Fibroblast of lung (primary cell): ENCODE measurements around the gene FAM120AOS. TPM values are rescaled to one million over a fixed set of nuclear protein-coding genes. Genes with fewer than 3 reads are reported as not detected.

Source experiments
- DNase-seq, 2 donors: peaks; one replicate each; pipeline versions ENCODE4 v3.0.0 to v3.0.0-alpha.2; 2010; ENCODE audit warnings: low read depth in 2 of 2
- H2AFZ ChIP-seq: 2 replicates; pipeline ENCODE4 v1.5.1; 2012; ENCODE audit warnings: low read length, control low read depth, inconsistent platforms
- H3K27ac ChIP-seq: 2 replicates; pipeline ENCODE4 v1.5.1; 2011; ENCODE audit warnings: low read length, control low read depth; ENCODE audit not compliant: insufficient read depth
- H3K27me3 ChIP-seq: 2 replicates; pipeline ENCODE4 v1.5.1; 2011; ENCODE audit warnings: mild to moderate bottlenecking, low read length; ENCODE audit not compliant: control insufficient read depth, insufficient read depth
- H3K36me3 ChIP-seq: 2 replicates; pipeline ENCODE4 v1.5.1; 2011; ENCODE audit warnings: low read length; ENCODE audit not compliant: control insufficient read depth, insufficient read depth
- H3K4me1 ChIP-seq: 2 replicates; pipeline ENCODE4 v1.5.1; 2011; ENCODE audit warnings: low read length; ENCODE audit not compliant: control insufficient read depth, insufficient read depth; ENCODE audit errors: extremely low read depth
- H3K4me2 ChIP-seq: 2 replicates; pipeline ENCODE4 v1.5.1; 2011; ENCODE audit warnings: low read length, control low read depth; ENCODE audit not compliant: insufficient read depth; ENCODE audit errors: extremely low read depth
- H3K4me3 ChIP-seq, 4 experiments: fragments of 200-600 bp in 1 of 4; sonication (generic) in 1 of 4; replicated peaks in 1 of 4; 2 replicates each; pipeline ENCODE4 v1.5.1; 2011 to 2016; ENCODE audit warnings: low read length in 4 of 4, low read depth in 3 of 4, mild to moderate bottlenecking in 3 of 4, control low read depth in 2 of 4, inconsistent platforms in 1 of 4, mixed read lengths in 1 of 4; ENCODE audit not compliant: insufficient read depth in 1 of 4; ENCODE audit errors: control extremely low read depth in 1 of 4
- H3K79me2 ChIP-seq: 2 replicates; pipeline ENCODE4 v1.5.1; 2012; ENCODE audit warnings: mild to moderate bottlenecking, low read length, inconsistent platforms; ENCODE audit not compliant: control insufficient read depth, insufficient read depth
- H3K9ac ChIP-seq: 2 replicates; pipeline ENCODE4 v1.5.1; 2011; ENCODE audit warnings: mild to moderate bottlenecking, low read length, control low read depth; ENCODE audit not compliant: insufficient read depth
- H3K9me3 ChIP-seq: 2 replicates; pipeline ENCODE4 v1.5.1; 2012; ENCODE audit warnings: low read depth, low read length; ENCODE audit not compliant: control insufficient read depth, insufficient read depth
- H4K20me1 ChIP-seq: 2 replicates; pipeline ENCODE4 v1.5.1; 2011; ENCODE audit warnings: low read length; ENCODE audit not compliant: control insufficient read depth, insufficient read depth; ENCODE audit errors: extremely low read depth
- EZH2 ChIP-seq: IDR thresholded peaks from 2 replicates; pipeline ENCODE4 v1.5.1; 2012; ENCODE audit warnings: low read length, control low read depth, mild to moderate bottlenecking; ENCODE audit errors: missing control alignments
- polyA plus RNA-seq, 2 donors: library from polyadenylated mRNA; depleted of rRNA in 1 of 2; stranded (reverse) in 1 of 2; unstranded in 1 of 2; fragments of >200 nt; gene quantifications; 2 replicates each; pipeline ENCODE4 v1.2.1, GENCODE V29; 2011 to 2012; ENCODE audit warnings: missing spikeins in 1 of 2
- total RNA-seq: library from RNA; depleted of rRNA; stranded (reverse); fragments of >200 nt; gene quantifications from 2 replicates; pipeline ENCODE4 v1.2.1, GENCODE V29; 2014
- TF ChIP-seq, protein P1 (sequence below), 2 donors: IDR thresholded peaks in 1 of 2; conservative IDR thresholded peaks in 1 of 2; 1 replicate in 1 of 2; 2 replicates in 1 of 2; pipeline ENCODE4 v1.5.1; 2011 to 2012; ENCODE audit warnings: low read length in 2 of 2, control low read depth in 1 of 2, inconsistent platforms in 1 of 2, low read depth in 1 of 2, mild to moderate bottlenecking in 1 of 2

The FAM120AOS gene
- total and polyA plus RNA-seq, 2 donors (not counting 1 experiment from before 2014, with no cell fraction given): 38.8 to 44.1 TPM

DNA sequence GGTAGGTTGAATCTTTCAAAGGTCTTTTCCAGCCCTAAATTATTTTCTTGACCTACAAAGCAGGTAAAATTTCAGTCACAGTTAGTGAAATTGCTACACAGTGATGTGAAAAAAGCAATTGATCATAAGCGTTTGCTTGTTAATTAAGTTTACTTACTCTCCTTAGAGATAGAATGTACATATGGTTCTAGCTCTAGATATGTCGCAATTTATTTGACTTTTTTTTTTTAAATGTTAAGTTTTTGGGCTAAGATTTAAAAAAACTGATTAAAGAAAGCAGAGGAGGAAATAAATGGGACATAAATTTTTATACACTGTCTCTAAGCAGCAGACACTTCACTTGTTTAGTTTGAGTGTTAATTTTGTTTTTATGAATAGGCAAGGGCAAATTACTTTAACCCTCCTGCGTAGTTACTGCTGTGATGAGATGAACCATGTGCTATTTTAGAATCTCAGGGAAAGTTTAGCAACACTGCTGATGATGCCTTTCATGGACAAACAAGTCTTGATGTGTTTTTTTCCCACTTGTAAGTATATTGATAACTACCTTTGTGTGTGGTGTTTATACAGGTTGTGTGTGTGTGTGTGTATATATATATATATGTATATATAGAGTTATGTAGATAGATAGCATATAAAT lies 38.3 kb upstream of the FAM120AOS start:
- Histone ChIP-seq H3K9ac (no peak overlapping the region), H3K79me2 (peaks cover 35% of the 10 kb centered on the region), H4K20me1 (no peaks in the 10 kb centered on the region), H2AFZ (no peak overlapping the region), H3K27me3 (no peaks in the 10 kb centered on the region), H3K36me3 (peaks cover 1% of the 10 kb centered on the region), H3K4me1 (no peaks in the 10 kb centered on the region), H3K27ac (no peak overlapping the region), H3K4me2 (no peak overlapping the region), H3K9me3 (no peaks in the 10 kb centered on the region), H3K4me3 (no peak overlapping the region)
- TF ChIP-seq, protein P1, sequence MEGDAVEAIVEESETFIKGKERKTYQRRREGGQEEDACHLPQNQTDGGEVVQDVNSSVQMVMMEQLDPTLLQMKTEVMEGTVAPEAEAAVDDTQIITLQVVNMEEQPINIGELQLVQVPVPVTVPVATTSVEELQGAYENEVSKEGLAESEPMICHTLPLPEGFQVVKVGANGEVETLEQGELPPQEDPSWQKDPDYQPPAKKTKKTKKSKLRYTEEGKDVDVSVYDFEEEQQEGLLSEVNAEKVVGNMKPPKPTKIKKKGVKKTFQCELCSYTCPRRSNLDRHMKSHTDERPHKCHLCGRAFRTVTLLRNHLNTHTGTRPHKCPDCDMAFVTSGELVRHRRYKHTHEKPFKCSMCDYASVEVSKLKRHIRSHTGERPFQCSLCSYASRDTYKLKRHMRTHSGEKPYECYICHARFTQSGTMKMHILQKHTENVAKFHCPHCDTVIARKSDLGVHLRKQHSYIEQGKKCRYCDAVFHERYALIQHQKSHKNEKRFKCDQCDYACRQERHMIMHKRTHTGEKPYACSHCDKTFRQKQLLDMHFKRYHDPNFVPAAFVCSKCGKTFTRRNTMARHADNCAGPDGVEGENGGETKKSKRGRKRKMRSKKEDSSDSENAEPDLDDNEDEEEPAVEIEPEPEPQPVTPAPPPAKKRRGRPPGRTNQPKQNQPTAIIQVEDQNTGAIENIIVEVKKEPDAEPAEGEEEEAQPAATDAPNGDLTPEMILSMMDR (conservative IDR thresholded peaks at IDR 0.05 in 1 of 2, IDR thresholded peaks at IDR 0.05 in 1 of 2; ENCODE audit: low read depth in 1 of 2, low read length in 2 of 2): no peak
- TF ChIP-seq EZH2: no peak
- peak in 1 of 2 donors; percentile 41 for DNase-seq

DNA sequence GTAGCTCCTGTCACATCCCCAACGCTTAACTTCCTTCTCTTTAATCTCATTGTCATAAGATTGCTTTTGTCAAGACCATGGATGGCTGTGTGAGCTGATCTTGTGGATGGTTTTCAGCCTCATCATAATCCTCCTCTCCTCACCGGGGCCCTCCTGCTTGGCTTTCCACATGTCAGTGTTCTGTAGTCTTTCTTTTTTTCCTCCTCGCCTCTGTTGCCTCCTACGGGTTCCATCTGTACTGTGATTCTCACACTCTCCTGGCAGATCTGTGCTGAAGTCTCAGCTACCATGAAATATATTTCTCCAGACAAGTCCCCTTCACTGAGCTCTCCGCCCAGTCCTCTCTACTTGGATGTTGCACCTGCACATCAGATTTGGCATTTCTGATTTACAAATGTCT lies 34.9 kb upstream of the FAM120AOS start:
- TF ChIP-seq EZH2: no peak
- TF ChIP-seq, protein P1 (conservative IDR thresholded peaks at IDR 0.05 in 1 of 2, IDR thresholded peaks at IDR 0.05 in 1 of 2; ENCODE audit: low read depth in 1 of 2, low read length in 2 of 2): no peak
- no peaks in the 10 kb centered on the region for H3K9me3 ChIP-seq
- H3K4me3 ChIP-seq: no peak overlapping the region
- H3K27ac ChIP-seq: no peak overlapping the region
- H3K79me2 ChIP-seq: peaks cover 29% of the 10 kb centered on the region
- H2AFZ ChIP-seq: no peak overlapping the region
- H3K36me3 ChIP-seq: peaks cover 4% of the 10 kb centered on the region
- no peak overlapping the region for H3K4me2 ChIP-seq
- no peak overlapping the region for H3K9ac ChIP-seq
- no peaks in the 10 kb centered on the region for H4K20me1 ChIP-seq
- H3K27me3 ChIP-seq: no peaks in the 10 kb centered on the region
- H3K4me1 ChIP-seq: no peaks in the 10 kb centered on the region
- no peak for DNase-seq

DNA sequence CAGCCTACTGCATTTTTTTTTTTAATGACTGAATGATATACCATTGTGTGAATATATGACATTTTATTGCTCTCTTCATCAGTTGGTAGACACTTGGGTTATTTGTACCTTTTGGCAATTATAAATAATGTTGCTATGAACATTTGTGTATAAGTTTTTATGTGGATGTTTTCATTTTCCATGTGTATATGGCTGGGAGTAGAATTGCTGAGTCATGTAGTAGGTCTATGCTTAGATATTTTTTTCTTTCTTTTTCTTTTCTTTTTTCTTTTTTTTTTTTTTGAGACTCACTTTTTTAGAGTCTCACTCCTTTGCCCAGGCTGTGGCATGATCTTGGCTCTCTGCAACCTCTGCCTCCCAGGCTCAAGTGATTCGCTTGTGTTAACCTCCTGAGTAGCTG lies 32.9 kb upstream of the FAM120AOS start:
- Histone ChIP-seq H3K79me2 (peaks cover 34% of the 10 kb centered on the region), H3K4me2 (no peak overlapping the region)

More for the DNA sequence above, 32.9 kb upstream of the FAM120AOS start:
- H3K9ac ChIP-seq: no peak overlapping the region
- H3K27ac ChIP-seq: no peak overlapping the region
- no peak overlapping the region for H2AFZ ChIP-seq
- H3K4me3 ChIP-seq: no peak overlapping the region
- no peaks in the 10 kb centered on the region for H3K9me3 ChIP-seq
- peaks cover 4% of the 10 kb centered on the region for H3K36me3 ChIP-seq
- H4K20me1 ChIP-seq: no peaks in the 10 kb centered on the region
- TF ChIP-seq EZH2: no peak
- TF ChIP-seq, protein P1 (conservative IDR thresholded peaks at IDR 0.05 in 1 of 2, IDR thresholded peaks at IDR 0.05 in 1 of 2; ENCODE audit: low read depth in 1 of 2, low read length in 2 of 2): no peak
- no peaks in the 10 kb centered on the region for H3K27me3 ChIP-seq
- no peak for DNase-seq
- H3K4me1 ChIP-seq: no peaks in the 10 kb centered on the region
